HFFc6 (cell line): ENCODE results near the gene UMAD1. TPM values are rescaled to one million over a fixed set of nuclear protein-coding genes. Genes with fewer than 3 reads are reported as not detected.

Experiments
- DNase-seq: peaks from one replicate; pipeline ENCODE4 v3.0.0-alpha.2; 2018
- H3K27ac Mint-ChIP-seq: 2 replicates; pipeline ENCODE4 v1.8.0; 2020; ENCODE audit warnings: mild to moderate bottlenecking, mixed read lengths
- H3K27me3 Mint-ChIP-seq: 2 replicates; pipeline ENCODE4 v1.8.0; 2021; ENCODE audit warnings: mild to moderate bottlenecking, moderate library complexity, mixed read lengths; ENCODE audit not compliant: insufficient read depth
- H3K36me3 Mint-ChIP-seq: 2 replicates; pipeline ENCODE4 v1.8.0; 2021; ENCODE audit warnings: low read depth, mixed read lengths
- H3K4me1 Mint-ChIP-seq: 2 replicates; pipeline ENCODE4 v1.8.0; 2020; ENCODE audit warnings: low read depth, mixed read lengths
- H3K4me3 Mint-ChIP-seq: 2 replicates; pipeline ENCODE4 v1.8.0; 2020; ENCODE audit warnings: mild to moderate bottlenecking, moderate library complexity, mixed read lengths
- H3K9me3 Mint-ChIP-seq: 2 replicates; pipeline ENCODE4 v1.8.0; 2020; ENCODE audit warnings: mild to moderate bottlenecking, mixed read lengths
- CTCF ChIP-seq: fragments of 200-600 bp; sonication (generic); IDR thresholded peaks from 2 replicates; pipeline ENCODE4 v1.5.0; 2021; ENCODE audit warnings: antibody characterized with exemption, mild to moderate bottlenecking
- total RNA-seq, 6 experiments: library from RNA; stranded (reverse); fragmentation: NEBNext Ultra II Directional; extraction: Animal tissue kit (Norgen Biotek cat#: 25700); gene quantifications; 2 replicates in 1 of 6; 3 replicates in 5 of 6; pipeline ENCODE4 v1.2.3, GENCODE V29; 2021

Gene UMAD1
- total RNA-seq, 6 experiments from 2014 or later = 11.6 to 14.6 (median 12.1) TPM

GRCh38 chr7:7884855-7885254 is 244.3 kb downstream of the UMAD1 start:
- no peaks in the 10 kb centered on the region for H3K27me3 Mint-ChIP-seq
- no peak overlapping the region for H3K27ac Mint-ChIP-seq
- peak; percentile 19 for DNase-seq
- no peak for TF ChIP-seq CTCF
- H3K4me1 Mint-ChIP-seq = peaks cover 4% of the 10 kb centered on the region
- H3K4me3 Mint-ChIP-seq = no peak overlapping the region
- H3K9me3 Mint-ChIP-seq = no peaks in the 10 kb centered on the region
- no peaks in the 10 kb centered on the region for H3K36me3 Mint-ChIP-seq

GRCh38 chr7:7889791-7890568 is 249.4 kb downstream of the UMAD1 start:
- Mint-ChIP-seq H3K27ac (no peak overlapping the region), H3K36me3 (no peaks in the 10 kb centered on the region), H3K9me3 (no peaks in the 10 kb centered on the region), H3K4me3 (no peak overlapping the region), H3K27me3 (no peaks in the 10 kb centered on the region; the same call in 1 of the 2 replicates), H3K4me1 (peaks cover 21% of the 10 kb centered on the region)
- TF ChIP-seq CTCF = no peak
- no peak for DNase-seq

- peaks cover 47% of the 10 kb centered on the region for H3K4me1 Mint-ChIP-seq
- no peak for TF ChIP-seq CTCF
- no peak overlapping the region for H3K27ac Mint-ChIP-seq
- H3K36me3 Mint-ChIP-seq = no peaks in the 10 kb centered on the region
- H3K4me3 Mint-ChIP-seq = no peak overlapping the region
- no peaks in the 10 kb centered on the region; the same call in 1 of the 2 replicates for H3K27me3 Mint-ChIP-seq
- no peak for DNase-seq
- no peaks in the 10 kb centered on the region for H3K9me3 Mint-ChIP-seq
Measured at GRCh38 chr7:7895004-7895650, 254.6 kb downstream of the UMAD1 start.

- Mint-ChIP-seq H3K9me3 (no peaks in the 10 kb centered on the region), H3K4me3 (no peak overlapping the region), H3K27me3 (no peaks in the 10 kb centered on the region; the same call in 1 of the 2 replicates), H3K27ac (no peak overlapping the region), H3K36me3 (no peaks in the 10 kb centered on the region), H3K4me1 (peaks cover 43% of the 10 kb centered on the region)
- no peak for DNase-seq
- TF ChIP-seq CTCF = no peak
Measured at GRCh38 chr7:7895754-7896153, 255.2 kb downstream of the UMAD1 start.

- Mint-ChIP-seq H3K4me3 (peak overlapping the region; percentile 53), H3K36me3 (no peaks in the 10 kb centered on the region), H3K27me3 (no peaks in the 10 kb centered on the region; the same call in 1 of the 2 replicates), H3K9me3 (no peaks in the 10 kb centered on the region), H3K27ac (peak overlapping the region; percentile 5; the same call in 1 of the 2 replicates), H3K4me1 (peaks cover 49% of the 10 kb centered on the region)
- no peak for TF ChIP-seq CTCF
- no peak for DNase-seq
Measured at GRCh38 chr7:7897509-7897908, 257.0 kb downstream of the UMAD1 start.
